ENCODE measurements around the gene SOX6. TPM values are rescaled to one million over a fixed set of nuclear protein-coding genes. Genes with fewer than 3 reads are reported as not detected.

SOX6 gene
- total RNA-seq, 1 donor from 2014 or later = 13.2 TPM

DNA sequence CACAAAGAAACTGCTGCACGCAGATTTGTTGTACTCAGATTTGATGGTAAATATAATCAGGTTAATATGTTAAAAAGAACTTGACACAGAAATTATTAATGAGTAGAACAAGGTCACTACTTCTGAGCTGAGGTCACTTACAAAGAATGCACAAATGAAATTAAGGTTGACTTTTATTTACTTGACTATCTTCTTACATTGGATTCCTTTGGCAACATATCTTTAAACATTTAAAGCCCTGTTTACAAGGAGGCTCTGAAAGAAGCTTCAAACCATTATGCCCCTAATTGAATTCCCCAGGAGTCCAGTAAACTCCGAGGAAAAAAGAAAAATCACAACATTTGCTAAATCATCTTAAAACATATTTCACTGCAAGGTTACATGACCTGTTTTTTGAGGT, 245.5 kb downstream of the SOX6 start:
- H3K4me1 Mint-ChIP-seq (ENCODE audit: low read depth, unreplicated experiment) = peaks cover 20% of the 10 kb centered on the region
- H4K20me1 ChIP-seq (ENCODE audit: insufficient read depth, low read length) = no peaks in the 10 kb centered on the region
- no peaks in the 10 kb centered on the region for H3K79me2 ChIP-seq (ENCODE audit: insufficient read depth, low read length)
- H3K4me3 ChIP-seq (ENCODE audit: insufficient read depth, low read depth, low read length) = no peak overlapping the region
- no peak for FAIRE-seq
- no peaks in the 10 kb centered on the region for H3K9me3 ChIP-seq (ENCODE audit: insufficient read depth, low read depth, low read length)
- no peak overlapping the region for H3K4me2 ChIP-seq (ENCODE audit: low read length)
- no peak for DNase-seq (ENCODE audit: low read depth)
- H3K4me1 ChIP-seq (ENCODE audit: insufficient read depth, low read length) = no peaks in the 10 kb centered on the region
- no peaks in the 10 kb centered on the region for H3K27me3 ChIP-seq (ENCODE audit: insufficient read depth, low read length)
- H3K27me3 Mint-ChIP-seq (ENCODE audit: low read depth, unreplicated experiment) = no peaks in the 10 kb centered on the region
- H2AFZ ChIP-seq (ENCODE audit: low read depth, low read length) = no peak overlapping the region
- no peaks in the 10 kb centered on the region for H3K9me3 Mint-ChIP-seq (ENCODE audit: unreplicated experiment)
- no peak for TF ChIP-seq EZH2 (IDR thresholded peaks at IDR 0.05; ENCODE audit: insufficient read depth, low read length)
- TF ChIP-seq, protein P1, sequence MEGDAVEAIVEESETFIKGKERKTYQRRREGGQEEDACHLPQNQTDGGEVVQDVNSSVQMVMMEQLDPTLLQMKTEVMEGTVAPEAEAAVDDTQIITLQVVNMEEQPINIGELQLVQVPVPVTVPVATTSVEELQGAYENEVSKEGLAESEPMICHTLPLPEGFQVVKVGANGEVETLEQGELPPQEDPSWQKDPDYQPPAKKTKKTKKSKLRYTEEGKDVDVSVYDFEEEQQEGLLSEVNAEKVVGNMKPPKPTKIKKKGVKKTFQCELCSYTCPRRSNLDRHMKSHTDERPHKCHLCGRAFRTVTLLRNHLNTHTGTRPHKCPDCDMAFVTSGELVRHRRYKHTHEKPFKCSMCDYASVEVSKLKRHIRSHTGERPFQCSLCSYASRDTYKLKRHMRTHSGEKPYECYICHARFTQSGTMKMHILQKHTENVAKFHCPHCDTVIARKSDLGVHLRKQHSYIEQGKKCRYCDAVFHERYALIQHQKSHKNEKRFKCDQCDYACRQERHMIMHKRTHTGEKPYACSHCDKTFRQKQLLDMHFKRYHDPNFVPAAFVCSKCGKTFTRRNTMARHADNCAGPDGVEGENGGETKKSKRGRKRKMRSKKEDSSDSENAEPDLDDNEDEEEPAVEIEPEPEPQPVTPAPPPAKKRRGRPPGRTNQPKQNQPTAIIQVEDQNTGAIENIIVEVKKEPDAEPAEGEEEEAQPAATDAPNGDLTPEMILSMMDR (IDR thresholded peaks at IDR 0.05; ENCODE audit: insufficient read depth, low read depth, low read length) = no peak
- no peaks in the 10 kb centered on the region for H3K36me3 Mint-ChIP-seq (ENCODE audit: low read depth, unreplicated experiment)
- H3K27ac ChIP-seq (ENCODE audit: low read depth, low read length) = no peak overlapping the region
- no peak overlapping the region for H3K9ac ChIP-seq (ENCODE audit: low read length)
- H3K4me3 Mint-ChIP-seq (ENCODE audit: unreplicated experiment) = no peak overlapping the region
- no peaks in the 10 kb centered on the region for H3K36me3 ChIP-seq (ENCODE audit: insufficient read depth, low read length)
- no peak overlapping the region for H3K27ac Mint-ChIP-seq (ENCODE audit: unreplicated experiment)

DNA sequence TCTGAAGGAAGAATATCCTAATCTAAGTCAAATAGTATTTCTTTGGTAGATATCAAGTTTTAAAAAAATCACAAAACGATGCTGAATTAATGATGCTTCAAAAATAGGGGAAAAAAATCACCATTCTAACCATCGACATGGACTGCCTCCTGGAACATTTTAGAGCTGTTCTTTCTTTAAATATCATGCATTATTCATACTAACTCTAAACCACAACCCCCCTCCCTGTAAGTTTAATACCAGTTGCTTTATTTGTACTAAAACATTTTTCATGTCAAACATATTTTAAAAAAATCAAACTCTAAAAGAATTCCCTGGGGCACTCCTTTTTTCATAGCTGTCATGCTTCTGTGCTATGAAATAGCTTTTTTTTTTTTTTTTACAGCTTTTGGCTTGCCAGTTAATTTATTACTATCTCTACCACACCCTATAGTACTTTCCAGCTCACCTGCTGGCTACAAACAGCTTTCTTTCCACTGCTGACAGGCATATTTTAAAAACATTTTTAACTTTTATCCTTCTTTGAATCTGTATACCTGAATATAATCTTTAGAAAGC, 256.9 kb downstream of the SOX6 start:
- Histone ChIP-seq H3K4me1 (ENCODE audit: insufficient read depth, low read length) (no peaks in the 10 kb centered on the region), H3K27ac (ENCODE audit: low read depth, low read length) (no peak overlapping the region), H4K20me1 (ENCODE audit: insufficient read depth, low read length) (no peaks in the 10 kb centered on the region), H3K4me2 (ENCODE audit: low read length) (no peak overlapping the region), H2AFZ (ENCODE audit: low read depth, low read length) (no peak overlapping the region), H3K79me2 (ENCODE audit: insufficient read depth, low read length) (no peaks in the 10 kb centered on the region), H3K9ac (ENCODE audit: low read length) (no peak overlapping the region), H3K36me3 (ENCODE audit: insufficient read depth, low read length) (no peaks in the 10 kb centered on the region), H3K27me3 (ENCODE audit: insufficient read depth, low read length) (no peaks in the 10 kb centered on the region), H3K9me3 (ENCODE audit: insufficient read depth, low read depth, low read length) (no peaks in the 10 kb centered on the region), H3K4me3 (ENCODE audit: insufficient read depth, low read depth, low read length) (no peak overlapping the region)
- Mint-ChIP-seq H3K4me3 (ENCODE audit: unreplicated experiment) (no peak overlapping the region), H3K27me3 (ENCODE audit: low read depth, unreplicated experiment) (no peaks in the 10 kb centered on the region), H3K9me3 (ENCODE audit: unreplicated experiment) (no peaks in the 10 kb centered on the region), H3K36me3 (ENCODE audit: low read depth, unreplicated experiment) (no peaks in the 10 kb centered on the region), H3K4me1 (ENCODE audit: low read depth, unreplicated experiment) (peaks cover 20% of the 10 kb centered on the region), H3K27ac (ENCODE audit: unreplicated experiment) (no peak overlapping the region)
- DNase-seq (ENCODE audit: low read depth) = no peak
- no peak for TF ChIP-seq EZH2 (IDR thresholded peaks at IDR 0.05; ENCODE audit: insufficient read depth, low read length)
- no peak for FAIRE-seq

DNA sequence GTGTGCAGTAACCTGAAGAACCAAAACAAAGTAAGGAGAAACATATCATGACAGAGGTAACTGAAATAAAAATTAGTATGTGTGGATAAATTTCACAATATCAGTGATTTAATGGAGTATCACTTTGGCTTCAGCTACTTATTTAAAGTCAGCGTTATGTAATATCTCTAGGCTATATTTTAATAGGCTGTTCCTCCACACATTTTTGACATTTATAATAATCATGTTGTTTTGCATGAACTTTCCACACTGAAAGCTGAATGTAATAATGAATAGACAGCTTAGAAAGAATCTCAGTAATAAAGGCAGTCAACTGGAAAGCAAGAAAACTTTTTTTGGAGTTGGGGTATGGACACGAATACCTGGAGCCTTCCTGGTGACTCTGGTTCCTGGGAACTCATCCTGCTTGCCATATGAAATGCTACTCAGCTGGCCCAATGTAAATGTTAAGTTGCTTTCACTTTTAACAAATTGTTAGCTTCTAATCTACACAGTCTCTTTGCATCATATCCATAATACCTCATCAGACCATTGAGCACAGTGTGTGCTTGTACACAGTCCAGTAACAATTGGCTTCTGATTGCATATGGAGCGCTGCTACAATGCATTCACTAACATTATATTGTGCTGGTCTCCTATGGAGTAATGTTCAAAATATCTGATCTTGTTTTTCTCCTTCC, 257.7 kb downstream of the SOX6 start:
- FAIRE-seq = no peak
- Mint-ChIP-seq H3K27me3 (ENCODE audit: low read depth, unreplicated experiment) (no peaks in the 10 kb centered on the region), H3K27ac (ENCODE audit: unreplicated experiment) (peak overlapping the region; percentile 37)

More for the DNA sequence above, 257.7 kb downstream of the SOX6 start:
- no peak overlapping the region for H3K4me2 ChIP-seq (ENCODE audit: low read length)
- no peak overlapping the region for H3K4me3 Mint-ChIP-seq (ENCODE audit: unreplicated experiment)
- H4K20me1 ChIP-seq (ENCODE audit: insufficient read depth, low read length) = no peaks in the 10 kb centered on the region
- no peak overlapping the region for H3K9ac ChIP-seq (ENCODE audit: low read length)
- no peak for DNase-seq (ENCODE audit: low read depth)
- H3K27me3 ChIP-seq (ENCODE audit: insufficient read depth, low read length) = no peaks in the 10 kb centered on the region
- H3K79me2 ChIP-seq (ENCODE audit: insufficient read depth, low read length) = no peaks in the 10 kb centered on the region
- H2AFZ ChIP-seq (ENCODE audit: low read depth, low read length) = no peak overlapping the region
- no peaks in the 10 kb centered on the region for H3K9me3 Mint-ChIP-seq (ENCODE audit: unreplicated experiment)
- no peaks in the 10 kb centered on the region for H3K4me1 ChIP-seq (ENCODE audit: insufficient read depth, low read length)
- TF ChIP-seq, protein P1 (IDR thresholded peaks at IDR 0.05; ENCODE audit: insufficient read depth, low read depth, low read length) = no peak
- no peak for TF ChIP-seq EZH2 (IDR thresholded peaks at IDR 0.05; ENCODE audit: insufficient read depth, low read length)
- H3K36me3 Mint-ChIP-seq (ENCODE audit: low read depth, unreplicated experiment) = peaks cover 2% of the 10 kb centered on the region
- H3K4me1 Mint-ChIP-seq (ENCODE audit: low read depth, unreplicated experiment) = peaks cover 27% of the 10 kb centered on the region
- no peak overlapping the region for H3K27ac ChIP-seq (ENCODE audit: low read depth, low read length)
- H3K9me3 ChIP-seq (ENCODE audit: insufficient read depth, low read depth, low read length) = no peaks in the 10 kb centered on the region
- H3K4me3 ChIP-seq (ENCODE audit: insufficient read depth, low read depth, low read length) = no peak overlapping the region
- H3K36me3 ChIP-seq (ENCODE audit: insufficient read depth, low read length) = no peaks in the 10 kb centered on the region

Data from astrocyte (in vitro differentiated cells and primary cell).